MG63 (cell line): ENCODE measurements around the gene RNF212. TPM values are rescaled to one million over a fixed set of nuclear protein-coding genes. Genes with fewer than 3 reads are reported as not detected.

Source experiments
- DNase-seq: peaks from one replicate; pipeline ENCODE4 v3.0.0-alpha.2; 2020
- H3K27me3 ChIP-seq: fragments of 250-450 bp; sonication (Bioruptor Pico); 2 replicates; pipeline ENCODE4 v1.5.1; 2020; ENCODE audit warnings: mild to moderate bottlenecking, moderate library complexity
- H3K36me3 ChIP-seq: fragments of 250-450 bp; sonication (Bioruptor Pico); 2 replicates; pipeline ENCODE4 v1.5.1; 2020; ENCODE audit warnings: mild to moderate bottlenecking, moderate library complexity
- H3K4me3 ChIP-seq: fragments of 250-450 bp; sonication (Bioruptor Pico); 2 replicates; pipeline ENCODE4 v1.5.1; 2020; ENCODE audit warnings: mild to moderate bottlenecking, moderate library complexity
- H3K9me3 ChIP-seq: fragments of 250-450 bp; sonication (Bioruptor Pico); 2 replicates; pipeline ENCODE4 v1.5.1; 2020; ENCODE audit warnings: mild to moderate bottlenecking, moderate library complexity
- total RNA-seq: library from RNA; depleted of rRNA; stranded (reverse); fragments of >200 nt; shearing (Covaris generic); gene quantifications from 2 replicates; pipeline ENCODE4 v1.2.3, GENCODE V29; 2014; ENCODE audit warnings: low replicate concordance

Gene RNF212
- total RNA-seq, 1 experiment from 2014 or later, result not detected

- H3K36me3 ChIP-seq, result no peaks in the 10 kb centered on the region
- DNase-seq, result no peak
- H3K27me3 ChIP-seq, result no peaks in the 10 kb centered on the region
- H3K9me3 ChIP-seq, result no peaks in the 10 kb centered on the region
- H3K4me3 ChIP-seq, result no peak overlapping the region
Observed at GRCh38 chr4:1098311-1098925, 14.9 kb downstream of the RNF212 start.

DNA sequence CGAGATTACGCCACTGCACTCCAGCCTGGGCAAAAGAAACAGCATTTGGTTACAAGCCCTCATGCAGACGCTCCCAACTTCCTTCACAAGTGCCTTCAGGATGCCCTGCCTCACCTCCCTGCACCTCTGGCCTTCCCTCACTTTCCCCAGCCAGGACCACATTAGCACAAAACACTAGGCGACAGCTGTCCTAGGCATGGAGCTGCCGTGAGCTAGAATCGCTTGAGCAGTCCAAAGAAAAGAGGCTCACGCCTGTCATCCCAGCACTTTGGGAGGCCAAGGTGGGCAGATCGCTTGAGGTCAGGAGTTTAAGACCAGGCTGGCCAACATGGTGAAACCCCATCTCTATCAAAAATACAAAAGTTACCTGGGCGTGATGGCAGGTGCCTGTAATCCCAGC is 15.8 kb downstream of the RNF212 start:
- Histone ChIP-seq H3K36me3 (no peaks in the 10 kb centered on the region), H3K9me3 (no peaks in the 10 kb centered on the region), H3K4me3 (no peak overlapping the region), H3K27me3 (no peaks in the 10 kb centered on the region)
- DNase-seq, result no peak

- Histone ChIP-seq H3K27me3 (no peaks in the 10 kb centered on the region), H3K36me3 (no peaks in the 10 kb centered on the region)
- no peak for DNase-seq
Observed at GRCh38 chr4:1096841-1097240, 16.5 kb downstream of the RNF212 start.

DNA sequence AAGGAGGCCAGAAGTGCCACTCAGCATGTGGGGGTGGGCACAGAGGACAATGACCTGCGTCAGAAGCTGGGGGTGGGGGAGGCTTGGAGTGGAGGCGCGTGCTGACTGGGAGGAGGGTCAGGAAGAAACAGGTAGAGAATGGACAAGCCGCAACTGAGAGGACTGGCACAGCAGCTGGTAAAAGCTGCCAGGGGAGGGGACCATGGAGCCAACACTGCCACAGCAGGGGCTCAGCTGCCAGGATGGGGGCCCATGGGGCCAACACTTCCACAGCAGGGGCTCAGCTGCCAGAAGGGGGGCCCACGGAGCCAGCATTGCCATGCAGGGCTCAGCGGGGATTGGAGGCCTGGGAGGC is 19.1 kb downstream of the RNF212 start:
- Histone ChIP-seq H3K27me3 (no peaks in the 10 kb centered on the region), H3K36me3 (no peaks in the 10 kb centered on the region), H3K9me3 (no peaks in the 10 kb centered on the region), H3K4me3 (no peak overlapping the region)
- DNase-seq, result no peak

More at GRCh38 chr4:1096841-1097240, 16.5 kb downstream of the RNF212 start:
- Histone ChIP-seq H3K9me3 (no peaks in the 10 kb centered on the region), H3K4me3 (no peak overlapping the region)

DNA sequence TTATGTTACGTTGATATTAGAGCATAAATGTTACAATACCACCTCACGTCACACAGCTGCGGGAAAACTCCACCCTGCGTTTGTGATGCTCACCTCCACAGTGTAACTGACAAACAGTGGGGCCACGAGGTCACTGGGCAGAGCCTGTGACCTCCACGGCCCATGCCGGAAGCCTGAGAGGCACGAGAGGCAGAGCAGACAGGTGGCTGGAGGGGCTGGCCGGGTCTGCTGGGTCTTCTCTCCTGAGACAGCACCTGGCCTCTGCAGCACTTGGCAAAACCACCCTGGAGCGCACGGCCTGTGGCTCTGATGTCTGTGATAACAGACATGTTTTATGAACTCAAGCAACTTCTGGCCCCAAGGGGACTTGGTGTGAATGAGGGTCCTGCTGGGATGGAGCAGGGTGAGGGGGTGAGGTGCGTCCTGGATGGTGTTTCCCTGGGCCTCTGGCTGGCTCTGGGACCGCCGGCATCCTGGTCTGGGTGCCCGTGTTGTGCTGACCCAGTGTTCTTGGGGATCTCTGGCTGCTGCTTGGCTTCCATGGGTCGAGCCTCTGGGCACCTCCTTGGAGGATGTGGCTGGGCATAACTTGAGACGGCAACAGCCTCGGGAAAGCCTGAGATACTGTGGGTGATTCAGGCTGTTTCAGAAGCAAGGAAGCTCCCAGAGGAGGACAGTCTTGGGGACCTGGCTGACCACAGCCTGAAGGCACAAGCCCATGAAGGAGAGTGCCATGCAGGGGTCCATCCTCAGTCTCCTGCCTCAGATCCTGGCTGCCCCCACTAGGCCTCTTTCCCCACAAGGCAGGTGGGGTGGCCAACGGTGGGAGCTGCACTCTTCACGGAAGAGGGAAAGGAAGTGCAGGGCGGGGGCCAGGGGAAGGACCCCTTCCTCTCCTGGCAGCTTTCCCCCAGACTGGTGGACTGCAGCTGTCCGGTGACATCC is 19.7 kb downstream of the RNF212 start:
- no peaks in the 10 kb centered on the region for H3K9me3 ChIP-seq
- H3K4me3 ChIP-seq, result no peak overlapping the region
- no peaks in the 10 kb centered on the region for H3K27me3 ChIP-seq
- H3K36me3 ChIP-seq, result no peaks in the 10 kb centered on the region
- DNase-seq, result no peak

- DNase-seq, result no peak
- Histone ChIP-seq H3K9me3 (no peaks in the 10 kb centered on the region), H3K36me3 (no peaks in the 10 kb centered on the region), H3K4me3 (no peak overlapping the region), H3K27me3 (no peaks in the 10 kb centered on the region)
Observed at GRCh38 chr4:1092983-1093361, 20.4 kb downstream of the RNF212 start.

DNA sequence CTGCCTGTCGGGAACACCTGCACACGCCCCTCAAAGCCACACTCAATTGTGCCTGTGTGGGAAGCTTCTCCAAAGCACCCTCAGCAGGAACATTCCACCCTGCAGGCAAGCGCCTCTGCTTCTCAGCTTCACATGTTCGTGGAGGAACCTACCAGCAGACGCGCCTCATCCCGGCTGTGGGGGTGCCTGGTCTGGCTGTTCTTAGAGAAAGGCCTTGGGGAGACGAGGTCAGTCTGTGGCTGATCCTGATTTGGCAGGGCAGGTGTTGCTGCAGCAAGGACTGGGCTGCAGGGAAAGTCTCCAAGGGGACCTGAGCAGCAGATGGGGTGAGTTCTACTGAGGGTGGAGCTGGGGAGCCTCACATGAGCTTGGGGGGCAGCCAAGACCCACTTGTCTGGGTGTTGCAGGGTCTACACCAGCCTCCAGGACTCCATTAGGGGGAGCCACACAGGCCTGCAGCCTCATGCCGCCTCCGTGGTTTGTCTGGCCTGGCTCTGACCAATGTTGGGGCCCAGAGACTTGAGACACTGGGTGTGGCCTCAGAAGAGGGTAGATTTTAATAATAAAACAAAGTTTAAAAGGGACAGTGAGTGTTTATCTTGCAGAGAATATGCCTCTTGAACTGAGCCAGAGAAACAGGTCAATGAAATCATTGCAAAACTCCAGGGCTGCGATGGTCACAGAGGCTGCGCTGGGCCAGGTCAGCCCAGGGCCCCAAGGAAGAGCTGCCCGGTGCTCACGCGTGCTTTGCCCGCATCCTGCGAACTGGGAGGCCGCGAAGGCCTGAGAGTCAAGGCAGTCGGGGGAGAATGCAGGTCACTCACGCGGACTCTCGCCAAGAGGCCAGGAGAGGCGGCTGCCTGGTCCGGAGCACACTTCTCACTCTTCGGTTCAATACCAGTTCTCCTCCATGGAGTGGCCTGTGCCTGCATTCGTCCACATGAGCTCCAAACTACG is 21.1 kb downstream of the RNF212 start:
- no peak for DNase-seq
- Histone ChIP-seq H3K27me3 (no peaks in the 10 kb centered on the region), H3K36me3 (no peaks in the 10 kb centered on the region), H3K9me3 (no peaks in the 10 kb centered on the region), H3K4me3 (no peak overlapping the region)

GRCh38 chr4:1091561-1091995 is 21.8 kb downstream of the RNF212 start:
- H3K4me3 ChIP-seq, result no peak overlapping the region
- H3K27me3 ChIP-seq, result no peaks in the 10 kb centered on the region
- H3K36me3 ChIP-seq, result no peaks in the 10 kb centered on the region
- no peaks in the 10 kb centered on the region for H3K9me3 ChIP-seq
- no peak for DNase-seq

- no peaks in the 10 kb centered on the region for H3K9me3 ChIP-seq
- no peaks in the 10 kb centered on the region for H3K36me3 ChIP-seq
- H3K27me3 ChIP-seq, result no peaks in the 10 kb centered on the region
- no peak for DNase-seq
- H3K4me3 ChIP-seq, result no peak overlapping the region
Observed at GRCh38 chr4:1090465-1091440, 22.6 kb downstream of the RNF212 start.

GRCh38 chr4:1090036-1090435 is 23.3 kb downstream of the RNF212 start:
- Histone ChIP-seq H3K36me3 (no peaks in the 10 kb centered on the region), H3K27me3 (no peaks in the 10 kb centered on the region), H3K9me3 (no peaks in the 10 kb centered on the region), H3K4me3 (no peak overlapping the region)
- no peak for DNase-seq

GRCh38 chr4:1087371-1087770 is 26.0 kb downstream of the RNF212 start:
- Histone ChIP-seq H3K4me3 (no peak overlapping the region), H3K36me3 (no peaks in the 10 kb centered on the region), H3K27me3 (no peaks in the 10 kb centered on the region), H3K9me3 (no peaks in the 10 kb centered on the region)
- DNase-seq, result no peak

DNA sequence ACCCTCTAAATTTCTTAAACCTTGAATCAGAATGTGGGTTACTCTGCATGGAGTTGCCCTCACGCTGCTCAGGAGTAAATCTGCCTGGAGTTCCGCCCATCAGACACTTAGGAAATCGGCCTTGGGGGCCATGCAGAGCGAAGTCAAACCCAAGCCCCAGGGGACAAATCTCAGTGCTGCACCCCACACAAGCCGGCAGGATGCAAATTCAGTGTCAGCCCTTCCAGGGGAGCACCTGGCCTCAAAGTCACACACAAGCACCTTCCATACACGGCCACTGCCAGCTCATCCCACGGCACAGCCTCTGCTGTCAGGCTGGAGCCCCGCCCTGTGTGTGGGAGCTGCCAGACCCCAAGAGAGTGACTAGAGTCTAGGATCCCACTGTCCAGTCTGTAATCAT is 27.4 kb downstream of the RNF212 start:
- Histone ChIP-seq H3K9me3 (no peaks in the 10 kb centered on the region), H3K4me3 (no peak overlapping the region), H3K27me3 (no peaks in the 10 kb centered on the region), H3K36me3 (no peaks in the 10 kb centered on the region)
- DNase-seq, result no peak

GRCh38 chr4:1085404-1085799 is 28.0 kb downstream of the RNF212 start:
- Histone ChIP-seq H3K4me3 (no peak overlapping the region), H3K36me3 (no peaks in the 10 kb centered on the region), H3K9me3 (no peaks in the 10 kb centered on the region), H3K27me3 (no peaks in the 10 kb centered on the region)
- no peak for DNase-seq

- no peaks in the 10 kb centered on the region for H3K36me3 ChIP-seq
- no peaks in the 10 kb centered on the region for H3K27me3 ChIP-seq
- H3K4me3 ChIP-seq, result no peak overlapping the region
- H3K9me3 ChIP-seq, result no peaks in the 10 kb centered on the region
- no peak for DNase-seq
Observed at GRCh38 chr4:1084796-1085403, 28.5 kb downstream of the RNF212 start.

- no peak for DNase-seq
- no peak overlapping the region for H3K4me3 ChIP-seq
- H3K9me3 ChIP-seq, result no peaks in the 10 kb centered on the region
- H3K27me3 ChIP-seq, result no peaks in the 10 kb centered on the region
- H3K36me3 ChIP-seq, result no peaks in the 10 kb centered on the region
Observed at GRCh38 chr4:1084394-1084793, 29.0 kb downstream of the RNF212 start.
